NCI-H748 (cell line): ENCODE measurements around the gene OXGR1.
A peak's percentile ranks its signal among the peaks of the same experiment; 100 is the strongest.
"Not testable (repeated sequence)": the region's sequence is repeated elsewhere in the genome, so short reads cannot be mapped to it uniquely, and the experiment has no call there.

Experiments used
- DNase-seq: peaks from one replicate; lab custom pipeline; 2025; ENCODE audit not compliant: unreplicated experiment; lab: John Stamatoyannopoulos, UW

Gene OXGR1

GRCh38 chr13:96994017-96994857 is at the start of gene OXGR1:
OXGR1 (minus strand) TSS chr13:96994476; CDS start chr13:96987759, 6,717 bp downstream.
- peak; percentile 40 for DNase-seq

- DNase-seq: no peak
These were observed 49.0 kb upstream of the OXGR1 start for GRCh38 chr13:97043302-97043701.

DNA sequence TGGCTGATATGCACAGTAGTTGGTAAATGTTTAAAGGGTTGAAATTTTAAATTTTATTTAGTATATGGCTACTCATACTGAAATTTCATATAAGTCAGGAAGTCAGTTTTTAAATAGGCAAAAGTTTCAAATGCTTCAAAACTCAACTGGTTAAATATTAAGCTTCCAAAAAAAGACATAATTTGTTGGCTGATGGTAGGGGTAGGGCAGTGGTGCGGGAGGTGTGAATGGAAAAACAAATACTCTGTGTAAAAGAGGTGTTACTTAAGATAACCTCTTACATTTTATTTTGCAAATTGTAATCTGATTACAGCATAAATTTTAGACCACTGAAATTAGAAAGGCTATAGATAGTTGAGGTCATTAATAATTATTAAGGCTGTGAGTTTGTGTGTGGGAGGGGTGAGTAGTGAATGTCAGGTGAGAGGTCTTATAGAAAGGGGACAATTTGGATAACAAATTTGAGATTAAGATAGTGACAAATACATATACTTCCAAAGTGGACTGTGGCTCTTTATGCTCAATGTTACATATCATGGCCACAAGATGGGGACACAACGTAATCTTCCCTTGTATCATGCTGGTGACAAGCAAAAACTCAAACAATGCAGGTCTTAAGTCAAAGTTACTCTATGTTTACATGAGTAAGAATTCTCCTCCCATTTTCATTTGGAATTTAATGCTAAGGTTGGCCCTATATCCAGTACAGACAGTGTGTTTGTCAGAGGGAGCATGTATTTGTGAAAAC is 36.6 kb upstream of the OXGR1 start:
- DNase-seq: peak; percentile 66

GRCh38 chr13:97028441-97029299 is 34.4 kb upstream of the OXGR1 start:
- peak; percentile 62 for DNase-seq

DNA sequence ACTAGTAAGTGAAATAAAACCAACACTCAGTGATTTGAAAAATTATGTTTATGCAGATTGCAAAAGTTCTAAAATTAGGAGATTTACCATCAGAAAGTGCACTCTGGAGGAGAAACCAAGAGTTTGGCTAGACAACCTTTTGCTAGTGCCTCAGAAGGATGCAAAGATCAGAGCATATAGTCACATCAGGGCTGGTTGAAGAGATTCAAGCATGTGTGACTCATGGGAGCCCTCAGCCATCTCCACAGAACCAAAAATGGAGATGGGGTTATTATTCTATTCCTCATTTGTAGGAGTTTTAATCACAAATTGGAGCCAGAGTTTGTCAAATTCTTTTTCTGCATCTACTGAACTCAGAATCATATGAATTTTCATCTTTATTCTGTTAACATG is 32.9 kb upstream of the OXGR1 start:
- DNase-seq: no peak

GRCh38 chr13:97026531-97027161 is 32.4 kb upstream of the OXGR1 start:
- DNase-seq: no peak

- not testable (repeated sequence) for DNase-seq
These were observed 29.5 kb upstream of the OXGR1 start for GRCh38 chr13:97023812-97024211.

DNA sequence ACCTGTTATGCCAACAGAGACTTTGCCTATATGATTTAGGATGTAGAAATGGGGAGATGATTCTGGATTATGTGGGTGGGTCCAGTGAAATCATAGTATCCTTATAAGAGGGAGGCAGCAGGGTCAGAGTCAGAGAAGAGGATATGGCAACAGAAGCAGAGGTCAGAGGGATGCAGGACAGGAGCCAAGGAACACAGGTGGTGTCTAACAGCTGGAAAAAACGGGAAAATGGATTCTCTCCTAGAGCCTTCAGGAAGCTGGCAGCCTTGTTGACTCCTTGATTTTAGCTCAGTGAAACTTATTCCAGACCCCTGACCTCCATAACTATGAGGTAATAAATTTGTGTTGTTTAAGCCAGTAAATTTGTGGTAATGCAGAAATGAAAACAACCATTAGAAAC is 28.8 kb upstream of the OXGR1 start:
- no peak for DNase-seq

- DNase-seq: peak; percentile 48
These were observed 27.0 kb upstream of the OXGR1 start for GRCh38 chr13:97021241-97021640.

GRCh38 chr13:97020689-97021240 is 26.5 kb upstream of the OXGR1 start:
- DNase-seq: no peak

DNA sequence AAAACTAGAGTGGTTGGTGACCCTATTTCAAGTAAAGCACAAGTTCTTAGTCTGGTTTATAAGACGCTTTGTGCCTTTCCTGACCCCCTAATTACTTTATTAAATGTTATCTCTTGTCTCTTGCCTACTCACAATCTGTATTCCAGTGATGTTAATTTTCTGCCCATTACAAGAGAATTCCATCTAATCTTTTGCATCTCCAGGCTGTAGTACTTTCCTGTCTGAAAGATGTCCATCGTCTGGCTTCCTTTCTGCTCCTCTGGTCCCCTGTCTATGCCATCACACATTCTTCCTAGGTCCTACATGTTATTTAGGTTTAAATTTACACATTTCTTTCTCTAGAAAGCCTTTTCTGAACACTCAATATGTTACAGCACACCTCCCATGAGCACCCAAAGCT is 25.9 kb upstream of the OXGR1 start:
- no peak for DNase-seq

- no peak for DNase-seq
These were observed 25.0 kb upstream of the OXGR1 start for GRCh38 chr13:97019236-97019635.

DNA sequence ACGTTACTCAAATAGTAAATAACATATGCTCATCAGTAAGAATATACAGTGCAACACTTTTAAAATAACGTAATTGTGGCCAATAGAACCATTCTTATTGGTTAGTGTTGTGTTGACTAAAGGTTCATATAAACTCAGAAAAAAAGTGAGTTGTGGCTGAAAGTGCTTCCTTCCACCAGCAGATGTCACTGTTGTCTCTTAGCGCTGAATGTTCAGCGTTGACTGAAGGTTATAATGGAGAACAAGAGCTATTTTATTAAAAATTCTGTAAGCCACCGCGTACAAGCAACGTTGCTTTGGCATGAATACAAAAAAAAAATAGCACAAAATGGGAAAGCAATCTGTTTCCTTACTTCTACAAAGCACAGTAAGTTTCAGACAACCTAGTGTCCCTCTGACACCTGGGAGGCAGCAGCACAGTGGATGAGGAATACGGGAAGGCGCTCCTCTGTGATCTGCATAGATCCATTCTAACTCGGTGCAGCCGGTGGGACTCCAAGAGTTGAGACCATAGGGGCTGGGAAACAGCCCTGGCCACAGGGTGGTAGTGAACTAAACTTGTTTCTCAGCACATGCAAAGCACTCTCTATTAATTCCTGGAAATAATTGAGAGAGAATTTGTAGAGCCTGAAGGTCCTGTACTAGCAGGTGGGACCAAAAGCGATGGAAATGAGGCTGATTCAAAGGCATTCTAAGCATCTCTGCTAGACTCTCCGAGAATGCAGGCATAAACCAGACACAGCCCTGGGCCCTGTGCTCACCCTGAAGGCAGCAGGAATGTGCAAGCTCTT is 23.9 kb upstream of the OXGR1 start:
- DNase-seq: peak; percentile 56

DNA sequence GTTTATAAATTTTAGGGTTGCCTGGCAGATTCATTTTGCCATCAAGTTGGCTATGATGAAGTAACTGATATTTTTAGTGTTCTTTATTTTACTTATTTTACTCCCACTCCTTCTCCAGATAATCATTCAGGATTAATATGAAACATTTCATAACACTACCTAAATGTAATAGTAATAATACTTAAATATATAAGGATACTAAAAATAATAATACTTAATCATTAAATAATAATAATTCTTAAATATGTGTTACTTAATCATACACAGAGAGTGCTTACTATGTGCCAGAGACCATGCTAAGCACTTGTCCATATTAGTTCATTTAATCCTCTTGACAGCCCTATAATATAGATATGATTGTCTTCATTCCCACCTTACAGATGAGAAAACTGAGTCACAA is 23.0 kb upstream of the OXGR1 start:
- DNase-seq: no peak

- no peak for DNase-seq
These were observed 21.5 kb upstream of the OXGR1 start for GRCh38 chr13:97015661-97016350.

DNA sequence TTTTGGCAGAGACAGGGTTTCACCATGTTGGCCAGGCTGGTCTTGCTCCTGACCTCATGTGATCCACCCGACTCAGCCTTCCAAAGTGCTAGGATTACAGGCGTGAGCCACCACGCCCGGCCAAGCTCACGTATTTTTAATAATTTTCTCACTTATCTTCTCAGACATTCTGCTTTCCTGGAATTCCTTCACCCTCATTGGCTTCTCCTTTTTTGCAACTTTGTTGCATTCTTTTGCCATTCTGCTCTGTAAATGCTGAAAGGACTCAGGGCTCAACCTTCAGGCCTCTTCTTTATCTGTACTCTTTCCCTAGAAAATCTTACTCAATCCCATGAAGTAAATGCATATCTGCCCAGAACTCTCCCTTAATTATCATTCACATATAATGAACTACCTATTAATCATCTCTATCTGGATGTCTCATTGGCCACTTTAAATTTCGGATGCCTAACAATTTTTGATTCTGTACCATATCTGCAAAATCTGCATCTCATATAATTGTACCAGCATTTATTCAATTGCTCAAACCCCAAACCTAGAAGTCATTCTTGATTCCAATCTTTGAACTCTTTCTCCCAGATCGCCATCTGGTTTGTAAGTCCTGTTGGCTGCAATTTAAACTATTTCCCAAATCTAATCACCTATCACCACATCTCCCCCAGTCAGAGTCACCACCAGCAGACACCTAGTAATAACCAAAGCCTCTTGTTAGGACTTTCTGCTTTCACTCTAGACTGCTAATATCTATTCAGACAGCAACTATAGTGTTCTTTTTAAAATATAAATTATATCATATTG is 18.2 kb upstream of the OXGR1 start:
- DNase-seq: no peak

DNA sequence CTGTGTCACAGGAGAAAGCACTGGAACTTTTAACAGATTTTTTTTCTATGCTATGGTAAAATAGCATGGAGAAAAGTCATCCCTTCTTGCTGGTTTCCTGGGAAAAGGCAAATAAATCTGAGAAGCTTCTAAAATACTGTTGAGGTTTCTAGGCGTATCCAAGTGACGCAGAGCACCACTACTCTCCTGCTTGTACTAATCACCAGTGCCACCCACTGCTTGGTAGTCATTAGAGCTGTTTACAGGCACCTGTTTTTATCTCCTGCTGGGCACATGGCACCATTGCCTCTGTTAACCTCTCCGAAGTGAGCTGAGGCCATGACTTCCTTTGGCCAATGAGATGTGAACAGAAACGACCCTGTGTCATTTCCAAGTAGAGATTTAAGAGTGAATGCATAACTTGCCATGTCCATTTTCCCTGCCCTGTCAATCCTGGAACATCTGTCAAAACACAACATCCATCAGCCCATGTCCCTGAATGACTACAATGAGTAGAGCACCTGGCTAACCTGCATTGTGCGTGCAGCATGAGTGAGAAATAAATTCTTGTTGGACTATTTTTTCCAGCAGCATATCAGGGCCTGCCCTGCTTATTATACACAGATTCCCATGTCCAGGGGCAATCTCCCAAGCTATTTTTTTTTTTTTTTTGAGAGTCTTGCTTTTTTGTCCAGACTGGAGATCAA is 17.3 kb upstream of the OXGR1 start:
- DNase-seq: peak; percentile 26

GRCh38 chr13:97008643-97009042 is 14.4 kb upstream of the OXGR1 start:
- DNase-seq: no peak
